ENCODE results near the gene ADAM19.
A peak's percentile ranks its signal among the peaks of the same experiment; 100 is the strongest.

ADAM19 gene

GRCh38 chr5:157520911-157521703, 54.5 kb downstream of the ADAM19 start:
- Histone ChIP-seq H2AFZ (ENCODE audit: low read depth, low read length) (no peak overlapping the region), H3K23ac (ENCODE audit: low read length in 2 of 2) (no peak overlapping the region), H2AK5ac (ENCODE audit: low read length, severe bottlenecking) (no peak overlapping the region), H3K14ac (ENCODE audit: low read length in 2 of 2) (peak overlapping the region in 1 of 2 experiments; percentile 11), H2BK12ac (ENCODE audit: low read length in 2 of 2) (peak overlapping the region; percentile 14 to 18), H3K4me2 (ENCODE audit: low read length, poor library complexity, severe bottlenecking) (no peak overlapping the region), H3K4me3 (ENCODE audit: insufficient read depth in 1 of 2, low read depth in 1 of 2, low read length in 2 of 2) (no peak overlapping the region), H2BK120ac (ENCODE audit: low read depth, low read length) (no peak overlapping the region), H2BK5ac (ENCODE audit: low read depth, low read length, poor library complexity, severe bottlenecking) (no peak overlapping the region), H3K9ac (ENCODE audit: low read length) (peak overlapping the region; percentile 50), H3K4me1 (ENCODE audit: control insufficient read depth, insufficient read depth, low read depth, low read length) (peaks cover 16% of the 10 kb centered on the region), H2BK15ac (ENCODE audit: low read depth, poor library complexity, severe bottlenecking) (peak overlapping the region; percentile 8), H3K36me3 (ENCODE audit: control insufficient read depth in 1 of 2, insufficient read depth in 2 of 2, low read depth in 1 of 2, low read length in 2 of 2) (peaks cover 0 to 41% of the 10 kb centered on the region in 2 experiments), H3K4ac (ENCODE audit: low read depth in 1 of 2, low read length in 2 of 2) (peak overlapping the region in 1 of 2 experiments; percentile 49), H4K91ac (ENCODE audit: low read length) (no peak overlapping the region), H3K18ac (ENCODE audit: low read depth in 1 of 2, low read length in 2 of 2) (peak overlapping the region in 1 of 2 experiments; percentile 48), H3K79me1 (replicated peaks; ENCODE audit: low read length, poor library complexity, severe bottlenecking) (peaks cover 47% of the 10 kb centered on the region), H3K9me3 (ENCODE audit: control insufficient read depth, low read length) (no peaks in the 10 kb centered on the region), H3K27ac (ENCODE audit: low read length, poor library complexity, severe bottlenecking) (peak overlapping the region; percentile 3), H3K27me3 (ENCODE audit: control insufficient read depth in 1 of 2, insufficient read depth in 1 of 2, low read length in 2 of 2) (no peaks in the 10 kb centered on the region), H4K8ac (ENCODE audit: low read length) (no peak overlapping the region)
- WGBS, result 86% methylated on average over 9 of the region's 9 CpGs
- DNase-seq, result peak; percentile 77

GRCh38 chr5:157519579-157520253, 55.9 kb downstream of the ADAM19 start:
- no peak for DNase-seq
- H3K4me3 ChIP-seq (ENCODE audit: insufficient read depth in 1 of 2, low read depth in 1 of 2, low read length in 2 of 2), result no peak overlapping the region
- no peak overlapping the region for H3K14ac ChIP-seq (ENCODE audit: low read length in 2 of 2)
- H3K18ac ChIP-seq (ENCODE audit: low read depth in 1 of 2, low read length in 2 of 2), result no peak overlapping the region
- 98% methylated on average over 9 of the region's 9 CpGs for WGBS
- H3K4me2 ChIP-seq (ENCODE audit: low read length, poor library complexity, severe bottlenecking), result no peak overlapping the region
- no peak overlapping the region for H2BK120ac ChIP-seq (ENCODE audit: low read depth, low read length)
- no peak overlapping the region for H3K9ac ChIP-seq (ENCODE audit: low read length)
- no peak overlapping the region for H2BK15ac ChIP-seq (ENCODE audit: low read depth, poor library complexity, severe bottlenecking)
- H3K27me3 ChIP-seq (ENCODE audit: control insufficient read depth in 1 of 2, insufficient read depth in 1 of 2, low read length in 2 of 2), result no peaks in the 10 kb centered on the region
- H4K8ac ChIP-seq (ENCODE audit: low read length), result no peak overlapping the region
- peaks cover 22% of the 10 kb centered on the region for H3K4me1 ChIP-seq (ENCODE audit: control insufficient read depth, insufficient read depth, low read depth, low read length)
- H3K9me3 ChIP-seq (ENCODE audit: control insufficient read depth, low read length), result no peaks in the 10 kb centered on the region
- H3K23ac ChIP-seq (ENCODE audit: low read length in 2 of 2), result no peak overlapping the region
- H4K91ac ChIP-seq (ENCODE audit: low read length), result no peak overlapping the region
- no peak overlapping the region for H2BK12ac ChIP-seq (ENCODE audit: low read length in 2 of 2)
- H3K36me3 ChIP-seq (ENCODE audit: control insufficient read depth in 1 of 2, insufficient read depth in 2 of 2, low read depth in 1 of 2, low read length in 2 of 2), result peaks cover 0 to 41% of the 10 kb centered on the region in 2 experiments
- no peak overlapping the region for H3K4ac ChIP-seq (ENCODE audit: low read depth in 1 of 2, low read length in 2 of 2)
- no peak overlapping the region for H2AFZ ChIP-seq (ENCODE audit: low read depth, low read length)
- H2BK5ac ChIP-seq (ENCODE audit: low read depth, low read length, poor library complexity, severe bottlenecking), result no peak overlapping the region
- H3K79me1 ChIP-seq (replicated peaks; ENCODE audit: low read length, poor library complexity, severe bottlenecking), result peaks cover 46% of the 10 kb centered on the region
- no peak overlapping the region for H2AK5ac ChIP-seq (ENCODE audit: low read length, severe bottlenecking)
- no peak overlapping the region for H3K27ac ChIP-seq (ENCODE audit: low read length, poor library complexity, severe bottlenecking)

- WGBS, result 97% methylated on average over 4 of the region's 6 CpGs
- no peak overlapping the region for H4K8ac ChIP-seq (ENCODE audit: low read length)
These were observed 56.6 kb downstream of the ADAM19 start for GRCh38 chr5:157518963-157519362.

More at GRCh38 chr5:157518963-157519362, 56.6 kb downstream of the ADAM19 start:
- H3K79me1 ChIP-seq (replicated peaks; ENCODE audit: low read length, poor library complexity, severe bottlenecking), result peaks cover 45% of the 10 kb centered on the region
- H3K23ac ChIP-seq (ENCODE audit: low read length in 2 of 2), result no peak overlapping the region
- H2AFZ ChIP-seq (ENCODE audit: low read depth, low read length), result no peak overlapping the region
- H2BK120ac ChIP-seq (ENCODE audit: low read depth, low read length), result no peak overlapping the region
- H4K91ac ChIP-seq (ENCODE audit: low read length), result no peak overlapping the region
- no peak overlapping the region for H3K14ac ChIP-seq (ENCODE audit: low read length in 2 of 2)
- no peak overlapping the region for H2BK5ac ChIP-seq (ENCODE audit: low read depth, low read length, poor library complexity, severe bottlenecking)
- no peak overlapping the region for H2BK15ac ChIP-seq (ENCODE audit: low read depth, poor library complexity, severe bottlenecking)
- no peak overlapping the region for H3K4me2 ChIP-seq (ENCODE audit: low read length, poor library complexity, severe bottlenecking)
- H3K9ac ChIP-seq (ENCODE audit: low read length), result no peak overlapping the region
- H3K18ac ChIP-seq (ENCODE audit: low read depth in 1 of 2, low read length in 2 of 2), result no peak overlapping the region
- no peaks in the 10 kb centered on the region for H3K9me3 ChIP-seq (ENCODE audit: control insufficient read depth, low read length)
- DNase-seq, result no peak
- no peaks in the 10 kb centered on the region for H3K27me3 ChIP-seq (ENCODE audit: control insufficient read depth in 1 of 2, insufficient read depth in 1 of 2, low read length in 2 of 2)
- no peak overlapping the region for H2AK5ac ChIP-seq (ENCODE audit: low read length, severe bottlenecking)
- H2BK12ac ChIP-seq (ENCODE audit: low read length in 2 of 2), result peak overlapping the region in 1 of 2 experiments; percentile 47
- H3K4me1 ChIP-seq (ENCODE audit: control insufficient read depth, insufficient read depth, low read depth, low read length), result peaks cover 22% of the 10 kb centered on the region
- no peak overlapping the region for H3K27ac ChIP-seq (ENCODE audit: low read length, poor library complexity, severe bottlenecking)
- peaks cover 0 to 39% of the 10 kb centered on the region in 2 experiments for H3K36me3 ChIP-seq (ENCODE audit: control insufficient read depth in 1 of 2, insufficient read depth in 2 of 2, low read depth in 1 of 2, low read length in 2 of 2)
- H3K4me3 ChIP-seq (ENCODE audit: insufficient read depth in 1 of 2, low read depth in 1 of 2, low read length in 2 of 2), result no peak overlapping the region
- H3K4ac ChIP-seq (ENCODE audit: low read depth in 1 of 2, low read length in 2 of 2), result no peak overlapping the region

Measured in mesenchymal stem cell (in vitro differentiated cells and primary cell).